ENCODE results near the gene AQP5.

Gene AQP5

GRCh38 chr12:49961111-49961922 lies at the start of gene AQP5:
AQP5 (plus strand) TSS chr12:49961872; CDS start chr12:49962018, 146 bp downstream.
- DNase-seq = no peak

- DNase-seq = no peak
These were observed 49.1 kb upstream of the AQP5 start for GRCh38 chr12:49912345-49913255.

GRCh38 chr12:49916129-49916919 lies 45.3 kb upstream of the AQP5 start:
- DNase-seq = no peak

GRCh38 chr12:49917166-49917787 lies 44.4 kb upstream of the AQP5 start:
- no peak for DNase-seq

- no peak for DNase-seq
These were observed 43.9 kb upstream of the AQP5 start for GRCh38 chr12:49917788-49918173.

- no peak for DNase-seq
These were observed 41.3 kb upstream of the AQP5 start for GRCh38 chr12:49920241-49920914.

- DNase-seq = no peak
These were observed 40.8 kb upstream of the AQP5 start for GRCh38 chr12:49920915-49921286.

- no peak for DNase-seq
These were observed 40.4 kb upstream of the AQP5 start for GRCh38 chr12:49921299-49921698.

- no peak for DNase-seq
These were observed 39.7 kb upstream of the AQP5 start for GRCh38 chr12:49921936-49922335.

GRCh38 chr12:49922349-49923034 lies 39.2 kb upstream of the AQP5 start:
- DNase-seq = no peak

- no peak for DNase-seq
These were observed 38.5 kb upstream of the AQP5 start for GRCh38 chr12:49923035-49923644.

GRCh38 chr12:49923880-49924556 lies 37.7 kb upstream of the AQP5 start:
- no peak for DNase-seq

- no peak for DNase-seq
These were observed 36.9 kb upstream of the AQP5 start for GRCh38 chr12:49924628-49925246.

- DNase-seq = no peak
These were observed 36.1 kb upstream of the AQP5 start for GRCh38 chr12:49925433-49926204.

GRCh38 chr12:49928471-49928870 lies 33.2 kb upstream of the AQP5 start:
- DNase-seq = no peak

- no peak for DNase-seq
These were observed 32.1 kb upstream of the AQP5 start for GRCh38 chr12:49929581-49929980.

GRCh38 chr12:49930515-49931288 lies 31.0 kb upstream of the AQP5 start:
- DNase-seq = no peak

Data from amygdala (tissue), 56 donors.